ENCODE data around the gene FAM184B.
A peak's percentile ranks its signal among the peaks of the same experiment; 100 is the strongest.

DNA sequence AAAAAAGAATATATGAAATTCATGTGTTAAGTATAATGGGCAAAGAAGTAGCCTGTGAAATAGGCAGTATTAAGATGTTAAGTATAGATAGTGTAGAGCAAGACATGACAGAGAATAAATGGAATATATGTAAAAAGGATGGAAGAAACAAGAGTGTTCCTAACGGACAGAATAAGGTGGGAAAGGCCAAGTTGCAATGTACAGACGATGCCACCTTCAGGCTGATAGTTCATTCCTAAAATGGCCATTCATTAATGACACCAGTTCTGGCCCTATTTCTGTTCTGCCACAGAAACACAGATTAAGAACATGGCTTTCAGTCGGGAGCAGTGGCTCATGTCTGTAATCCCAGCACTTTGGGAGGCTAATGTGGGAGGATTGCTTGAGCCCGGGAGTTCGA is 4.4 kb upstream of the FAM184B start:
- no peak for TF ChIP-seq EZH2 (IDR thresholded peaks at IDR 0.05; ENCODE audit: low read depth, unreplicated experiment)
- TF ChIP-seq, protein P1, sequence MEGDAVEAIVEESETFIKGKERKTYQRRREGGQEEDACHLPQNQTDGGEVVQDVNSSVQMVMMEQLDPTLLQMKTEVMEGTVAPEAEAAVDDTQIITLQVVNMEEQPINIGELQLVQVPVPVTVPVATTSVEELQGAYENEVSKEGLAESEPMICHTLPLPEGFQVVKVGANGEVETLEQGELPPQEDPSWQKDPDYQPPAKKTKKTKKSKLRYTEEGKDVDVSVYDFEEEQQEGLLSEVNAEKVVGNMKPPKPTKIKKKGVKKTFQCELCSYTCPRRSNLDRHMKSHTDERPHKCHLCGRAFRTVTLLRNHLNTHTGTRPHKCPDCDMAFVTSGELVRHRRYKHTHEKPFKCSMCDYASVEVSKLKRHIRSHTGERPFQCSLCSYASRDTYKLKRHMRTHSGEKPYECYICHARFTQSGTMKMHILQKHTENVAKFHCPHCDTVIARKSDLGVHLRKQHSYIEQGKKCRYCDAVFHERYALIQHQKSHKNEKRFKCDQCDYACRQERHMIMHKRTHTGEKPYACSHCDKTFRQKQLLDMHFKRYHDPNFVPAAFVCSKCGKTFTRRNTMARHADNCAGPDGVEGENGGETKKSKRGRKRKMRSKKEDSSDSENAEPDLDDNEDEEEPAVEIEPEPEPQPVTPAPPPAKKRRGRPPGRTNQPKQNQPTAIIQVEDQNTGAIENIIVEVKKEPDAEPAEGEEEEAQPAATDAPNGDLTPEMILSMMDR (conservative IDR thresholded peaks at IDR 0.05; ENCODE audit: low read depth in 2 of 2) = peak; percentile 18 to 65; a peak in 2 of 4 replicates
- no peak for TF ChIP-seq REST (IDR thresholded peaks at IDR 0.05; ENCODE audit: unreplicated experiment)
- no peak for TF ChIP-seq POLR2AphosphoS5 (IDR thresholded peaks at IDR 0.05; ENCODE audit: low read depth)

Data from GM23338 (cell line).